SH-SY5Y (cell line): Measurements from ENCODE around the gene MORF4L2.

Source experiments
- GATA2 ChIP-seq: IDR thresholded peaks from 2 replicates; pipeline ENCODE4 v1.6.1; 2011; ENCODE audit warnings: mild to moderate bottlenecking, low read depth, low read length
- GATA3 ChIP-seq: IDR thresholded peaks from 2 replicates; pipeline ENCODE4 v1.6.1; 2011; ENCODE audit warnings: low read depth, mild to moderate bottlenecking, low read length, moderate library complexity

- TF ChIP-seq GATA2 (no peak), GATA3 (no peak)
Measured at GRCh38 chrX:103674531-103675454, 11.7 kb downstream of the MORF4L2 start.
